HFF-Myc (cell line): ENCODE measurements around the gene RORC.

Experiments
- DNase-seq: peaks from one replicate; pipeline ENCODE4 v3.0.0-alpha.2; 2011; ENCODE audit warnings: low read depth; ENCODE audit errors: extremely low read depth
- H3K4me3 ChIP-seq: replicated peaks from 2 replicates; pipeline ENCODE4 v1.5.1; 2011; ENCODE audit warnings: low read depth, mild to moderate bottlenecking, control low read depth, low read length
- CTCF ChIP-seq: IDR thresholded peaks from 2 replicates; pipeline ENCODE4 v1.5.1; 2012; ENCODE audit warnings: mild to moderate bottlenecking, low read depth, low read length, control low read depth; ENCODE audit errors: missing control alignments

Gene RORC

GRCh38 chr1:151840421-151840820 is 8.8 kb upstream of the RORC start:
- no peak for DNase-seq
- no peak for TF ChIP-seq CTCF
- H3K4me3 ChIP-seq: no peak overlapping the region

GRCh38 chr1:151839457-151840403 is 8.1 kb upstream of the RORC start, which contains the start of gene C2CD4D:
TSS of gene C2CD4D (minus strand) at chr1:151839820. CDS start at chr1:151838989, 831 bp downstream.
- no peak for DNase-seq
- TF ChIP-seq CTCF: no peak
- H3K4me3 ChIP-seq: peak within 1 kb of the TSS; percentile 23

DNA sequence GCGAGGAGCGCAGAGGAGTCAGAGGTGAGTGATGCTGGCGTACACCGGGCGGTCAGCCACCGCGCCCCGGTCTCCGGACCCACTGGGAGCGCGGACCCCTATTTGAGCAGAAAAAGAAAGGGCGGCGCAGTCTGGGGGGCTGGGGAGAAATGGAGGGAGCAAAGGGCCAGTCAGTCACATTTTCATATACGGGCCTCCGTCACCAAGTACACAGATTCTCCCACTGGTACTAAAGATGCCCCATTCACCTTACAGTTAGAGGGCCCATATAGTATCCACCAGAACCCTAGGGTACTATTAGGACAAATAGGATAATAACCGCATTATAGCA is 7.4 kb upstream of the RORC start:
- no peak for DNase-seq
- TF ChIP-seq CTCF: no peak
- H3K4me3 ChIP-seq: peak overlapping the region; percentile 23

DNA sequence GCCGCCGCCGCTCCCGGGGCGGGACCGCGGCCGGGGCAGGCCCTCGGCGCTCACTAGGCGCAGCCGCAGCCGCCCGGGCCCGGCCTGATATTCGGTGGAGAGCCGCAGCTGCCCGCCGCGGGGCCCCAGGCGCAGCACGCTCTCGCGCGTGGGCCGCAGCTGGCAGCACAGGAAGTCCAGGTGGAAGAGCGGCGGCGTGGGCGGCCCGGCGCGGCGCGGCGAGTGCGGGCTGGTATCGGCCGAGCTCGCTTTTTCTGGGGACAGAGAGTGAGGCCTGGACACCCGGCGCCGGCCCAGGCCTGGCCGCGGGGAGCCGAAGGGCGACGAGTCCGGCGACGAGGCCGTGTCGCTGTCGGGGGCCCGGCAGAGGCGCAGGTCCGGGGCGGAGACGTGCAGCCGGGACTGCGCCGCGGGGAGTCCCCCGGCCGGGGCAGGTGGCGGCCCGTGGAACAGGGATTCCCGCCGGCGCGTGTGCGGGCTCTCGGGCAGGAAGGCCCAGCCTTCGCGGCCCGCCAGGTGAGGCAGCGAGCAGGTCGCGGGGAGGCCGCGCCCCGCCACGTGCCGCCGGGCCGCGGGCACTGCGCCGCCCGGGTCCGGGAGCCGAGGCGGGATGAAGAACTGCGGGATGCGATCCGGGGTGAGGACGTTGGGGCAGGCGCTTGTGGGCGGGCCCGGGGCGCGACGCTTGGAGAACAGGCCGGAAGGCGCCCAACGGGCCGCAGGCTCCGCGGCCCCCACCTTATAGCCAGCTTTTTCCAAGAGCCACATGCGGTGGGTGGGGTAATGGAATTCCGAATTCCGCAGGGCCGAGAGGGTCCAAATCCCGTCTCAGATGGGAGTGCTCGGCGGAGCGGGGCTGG is 6.8 kb upstream of the RORC start:
- DNase-seq: no peak
- TF ChIP-seq CTCF: no peak
- peak overlapping the region; percentile 26 for H3K4me3 ChIP-seq

GRCh38 chr1:151837884-151838221 is 6.3 kb upstream of the RORC start:
- no peak overlapping the region for H3K4me3 ChIP-seq
- TF ChIP-seq CTCF: no peak
- no peak for DNase-seq

DNA sequence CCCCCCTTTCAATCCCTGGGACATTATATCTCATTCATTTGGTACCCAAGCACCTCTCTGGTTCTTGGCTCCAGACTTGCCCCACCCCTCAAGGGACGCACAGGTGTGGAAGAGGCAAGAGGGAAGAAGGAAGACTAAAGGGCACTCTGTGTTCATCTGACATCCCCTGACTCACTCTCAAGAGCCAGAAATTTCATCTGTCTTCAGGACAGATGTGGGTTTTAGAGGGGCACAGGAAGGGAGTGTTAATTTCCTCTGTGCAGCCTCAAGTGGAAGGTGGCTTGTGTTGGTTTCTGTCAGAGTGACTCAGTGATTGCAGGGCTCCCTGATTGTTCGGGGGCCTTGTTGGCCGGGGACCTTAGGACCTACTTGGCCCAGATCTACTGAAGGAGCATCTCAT is 5.6 kb upstream of the RORC start:
- H3K4me3 ChIP-seq: no peak overlapping the region
- no peak for TF ChIP-seq CTCF
- DNase-seq: no peak
